Non-pigmented ciliary epithelial cell (primary cell): ENCODE results near the gene MYPOP.
"Not testable (repeated sequence)": the region's sequence is repeated elsewhere in the genome, so short reads cannot be mapped to it uniquely, and the experiment has no call there.

Experiments used
- DNase-seq: peaks from one replicate; pipeline ENCODE4 v3.0.0-alpha.2; 2010; ENCODE audit warnings: low read depth

The MYPOP gene

DNA sequence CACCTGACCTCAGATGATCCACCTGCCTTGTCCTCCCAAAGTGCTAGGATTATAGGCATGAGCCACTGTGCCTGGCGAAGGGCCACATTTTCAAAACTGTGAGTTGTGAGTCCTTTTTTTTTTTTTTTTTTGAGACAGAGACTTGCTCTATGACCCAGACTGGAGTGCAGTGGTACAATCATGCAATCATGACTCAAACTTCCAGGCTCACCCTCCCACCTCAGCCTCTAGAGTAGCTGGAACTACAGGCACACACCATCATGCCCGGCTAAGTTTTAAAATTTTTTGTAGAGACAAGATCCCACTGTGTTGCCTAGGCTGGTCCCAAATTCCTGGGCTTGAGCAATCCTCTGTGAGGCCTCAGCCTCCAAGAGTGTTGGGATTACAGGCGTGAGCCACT lies 3.8 kb upstream of the MYPOP start:
- DNase-seq: no peak

DNA sequence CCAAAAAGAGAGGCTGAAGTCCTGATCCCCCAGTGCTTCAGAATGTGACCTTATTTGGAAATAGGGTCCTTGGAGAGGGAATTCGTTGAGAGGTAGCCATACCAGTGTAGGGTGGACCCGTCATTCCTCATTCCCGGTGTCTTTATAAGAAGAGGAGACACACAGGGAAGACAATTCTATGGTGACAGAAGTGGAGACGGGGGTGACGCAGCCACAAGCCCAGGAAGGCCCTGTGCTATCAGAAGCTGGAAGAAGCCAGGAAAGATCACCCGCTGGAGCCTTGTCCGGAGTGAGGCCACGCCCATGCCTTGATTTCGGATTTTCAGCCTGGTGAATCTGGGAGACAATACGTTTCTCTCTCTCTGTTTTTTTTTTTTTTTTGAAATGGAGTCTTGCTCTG lies 2.6 kb upstream of the MYPOP start:
- DNase-seq: no peak

DNA sequence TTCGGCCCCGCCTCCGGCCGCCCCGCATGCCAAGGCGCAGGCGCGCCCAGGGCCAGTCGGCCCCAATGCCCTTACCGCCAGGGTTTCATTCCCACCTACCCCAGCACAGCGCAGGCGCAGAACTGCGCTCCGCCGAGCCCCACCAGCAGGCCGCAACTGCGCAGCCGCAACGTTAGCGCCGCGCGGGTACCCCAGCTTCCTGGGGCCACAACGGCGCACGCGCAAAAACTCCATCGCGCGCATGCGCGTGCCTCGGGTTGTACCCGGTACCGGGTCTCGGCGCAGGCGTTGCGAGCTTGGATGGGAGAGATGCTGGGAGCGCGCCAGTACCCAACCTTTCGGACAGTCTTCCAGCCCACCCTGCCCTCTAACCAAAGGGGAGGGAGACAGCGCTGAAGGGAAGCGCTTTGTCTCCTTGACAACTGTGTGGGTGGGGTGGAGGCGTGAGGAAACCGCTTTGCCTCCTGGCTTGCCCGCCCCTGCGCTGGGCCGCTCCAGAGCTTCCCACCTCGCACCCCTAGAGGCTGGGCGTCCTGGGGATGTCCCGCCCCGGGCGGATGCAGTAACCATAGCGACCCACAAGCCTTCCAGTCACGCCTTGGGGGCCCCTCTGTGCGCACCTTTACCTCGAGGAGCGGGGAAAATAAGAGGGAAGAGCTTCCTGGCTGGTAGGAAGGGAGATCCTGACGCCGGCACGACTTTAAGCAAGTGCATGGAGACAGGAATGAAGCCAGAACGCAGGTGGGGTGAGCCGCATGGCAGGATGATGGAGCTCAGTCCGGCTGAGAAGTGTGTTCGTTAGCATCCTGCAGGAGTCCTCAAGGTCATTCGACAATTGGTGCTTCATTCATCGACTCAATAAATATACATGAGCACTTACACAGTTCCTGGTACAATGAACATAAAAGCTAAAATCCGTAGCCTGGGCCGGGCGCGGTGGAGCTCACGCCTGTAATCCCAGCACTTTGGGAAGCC lies 525 bp upstream of the MYPOP start:
- peak; percentile 71 for DNase-seq

DNA sequence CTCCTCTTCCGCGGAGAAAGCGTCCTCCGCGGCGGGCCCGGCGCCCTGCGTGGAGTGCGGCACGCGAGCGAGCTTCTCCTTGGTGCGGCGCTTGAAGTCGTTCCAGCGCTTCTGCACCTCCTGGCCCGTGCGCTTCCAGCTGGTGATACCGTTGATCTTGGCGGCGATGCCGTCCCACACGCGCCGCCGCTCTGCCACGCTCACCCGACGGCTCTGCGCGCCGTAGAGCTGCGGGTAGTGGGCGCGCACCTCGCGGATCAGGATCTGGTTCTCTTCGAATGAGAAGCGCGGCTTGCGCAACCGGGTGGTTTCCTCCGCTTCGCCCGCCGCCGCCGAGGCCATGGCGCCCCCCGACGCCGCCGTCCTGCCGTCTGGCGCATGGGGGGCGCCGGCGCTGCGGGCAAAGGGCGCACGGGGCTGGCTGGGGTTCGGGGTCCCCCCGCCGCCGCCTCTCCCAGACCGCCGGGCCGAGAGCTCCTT lies 941 bp downstream of the MYPOP start:
- DNase-seq: no peak

DNA sequence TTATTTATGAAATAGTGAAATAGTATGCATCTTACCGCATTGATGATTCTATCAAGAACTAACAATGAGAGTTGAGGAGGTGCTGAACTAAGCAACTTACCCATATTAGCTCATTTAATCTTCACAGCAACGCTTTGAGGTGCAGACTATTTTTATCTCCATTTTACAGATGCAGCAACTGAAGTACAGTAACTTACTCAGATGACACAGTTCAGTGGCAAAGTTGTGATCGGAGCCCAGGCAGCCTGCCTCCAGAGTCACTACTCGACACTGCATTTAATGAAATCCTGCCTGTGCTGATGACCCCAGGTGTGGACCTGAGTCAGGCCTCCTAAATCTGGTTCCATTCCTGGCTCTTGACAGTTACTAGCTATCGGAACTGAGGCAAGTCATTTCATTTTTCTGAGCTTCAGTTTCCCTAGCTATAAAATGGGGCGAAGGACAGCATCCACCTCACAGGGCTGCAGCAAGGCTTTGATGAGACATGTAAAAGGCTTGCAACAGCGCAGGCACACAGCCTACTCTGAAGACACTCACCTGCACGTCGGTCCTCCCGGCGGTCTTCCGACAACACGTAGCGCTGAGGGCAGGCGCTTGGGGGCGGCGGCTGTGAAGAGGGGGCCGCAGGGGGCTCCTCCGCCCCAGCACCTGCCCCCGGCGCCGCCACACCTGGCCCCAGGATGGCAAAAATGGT lies 1.5 kb downstream of the MYPOP start:
- no peak for DNase-seq

- DNase-seq: no peak
Measured at GRCh38 chr19:45899919-45900589, 2.4 kb downstream of the MYPOP start.

GRCh38 chr19:45899253-45899652 lies 3.2 kb downstream of the MYPOP start:
- DNase-seq: no peak

- DNase-seq: no peak
Measured at GRCh38 chr19:45897261-45897812, 5.1 kb downstream of the MYPOP start.

DNA sequence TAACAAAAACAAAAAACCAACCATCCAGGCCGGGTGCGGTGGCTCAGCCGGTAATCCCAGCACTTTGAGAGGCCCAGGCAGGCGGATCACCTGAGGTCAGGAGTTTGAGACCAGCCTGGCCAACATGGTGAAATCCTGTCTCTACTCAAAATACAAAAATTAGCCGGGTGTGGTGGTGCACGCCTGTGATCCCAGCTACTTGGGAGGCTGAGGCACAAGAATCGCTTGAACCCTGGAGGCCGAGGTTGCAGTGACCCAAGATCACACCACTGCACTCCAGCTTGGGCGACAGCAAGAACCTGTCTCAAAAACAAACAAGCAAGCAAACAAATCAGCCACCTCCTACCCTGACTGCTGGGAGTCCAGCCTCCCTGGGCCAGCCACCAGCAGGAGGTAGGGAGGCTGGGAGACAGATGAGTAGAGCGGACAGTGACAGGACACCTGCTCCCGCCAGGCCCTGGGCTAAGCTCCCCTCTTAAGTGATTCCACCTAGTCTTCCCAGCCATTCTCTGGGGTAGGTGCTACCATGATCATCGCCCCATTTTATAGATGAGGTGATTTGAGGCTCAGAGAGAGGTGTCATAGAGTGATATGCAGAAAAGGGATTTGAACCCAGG lies 6.3 kb downstream of the MYPOP start:
- not testable (repeated sequence) for DNase-seq

GRCh38 chr19:45895519-45895972 lies 6.9 kb downstream of the MYPOP start:
- DNase-seq: no peak

GRCh38 chr19:45890877-45891276 lies 11.5 kb downstream of the MYPOP start:
- no peak for DNase-seq

- DNase-seq: no peak
Measured at GRCh38 chr19:45889210-45889885, 13.1 kb downstream of the MYPOP start.

DNA sequence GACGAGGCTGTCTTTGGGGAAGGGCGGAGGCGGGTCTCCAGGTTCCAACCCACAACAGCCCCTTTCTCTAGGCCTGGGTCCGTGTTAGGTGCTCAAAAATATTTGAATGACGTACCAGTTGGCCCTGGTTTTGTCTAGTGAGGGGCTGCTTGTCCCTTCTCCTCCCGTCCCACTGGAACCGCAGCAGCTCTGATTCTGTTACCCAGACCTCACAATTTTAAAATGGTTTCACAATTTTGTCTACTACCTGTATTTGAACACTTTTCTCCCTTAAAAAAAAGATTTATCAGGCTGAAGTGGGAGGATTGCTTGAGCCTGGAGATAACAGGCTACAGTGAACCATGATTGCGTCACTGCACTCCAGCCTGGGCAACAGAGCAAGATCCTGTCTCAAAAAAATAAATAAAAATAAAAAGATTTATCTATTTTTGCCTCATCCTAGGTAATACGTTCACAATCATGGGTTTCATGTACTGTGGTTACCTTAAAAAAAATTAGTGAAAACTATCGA lies 15.2 kb downstream of the MYPOP start:
- no peak for DNase-seq

DNA sequence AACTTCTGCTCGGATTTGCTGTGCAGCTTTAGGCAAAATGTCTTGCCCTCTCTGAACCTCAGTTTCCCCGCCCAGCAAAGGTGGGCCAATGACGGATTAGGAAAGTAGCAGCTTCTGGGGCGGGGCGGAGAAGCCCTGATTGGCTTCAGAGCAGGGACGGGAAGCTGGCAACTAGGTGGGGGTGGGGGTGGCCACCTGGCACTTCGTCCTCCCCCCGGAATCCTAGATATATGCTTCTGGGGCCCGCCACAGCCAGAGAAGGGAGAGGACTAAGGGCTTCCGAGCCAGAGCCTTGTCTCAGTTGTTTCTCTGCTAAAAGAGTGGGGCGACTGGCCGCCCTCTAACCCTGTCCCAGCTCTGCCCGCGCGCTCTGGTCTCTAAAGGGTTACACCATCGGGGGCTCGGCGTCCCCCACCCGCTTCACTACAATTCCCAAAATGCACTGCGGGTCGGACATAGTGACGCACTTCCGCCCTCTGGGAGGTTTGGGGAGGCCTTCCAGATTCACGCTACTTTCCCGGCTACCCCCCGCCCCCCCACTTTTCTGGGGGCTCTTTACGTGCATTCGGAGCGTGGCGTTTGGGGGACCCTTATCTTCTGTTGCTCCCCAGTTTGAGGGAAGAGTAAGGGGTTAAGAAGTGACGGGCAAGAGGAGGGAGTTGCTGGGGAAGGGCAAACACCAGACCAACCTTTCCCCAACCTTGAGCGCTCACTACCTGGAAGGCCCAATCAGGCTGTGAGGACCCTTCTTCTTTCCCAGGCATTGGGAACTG lies 15.8 kb downstream of the MYPOP start:
- DNase-seq: peak; percentile 78

DNA sequence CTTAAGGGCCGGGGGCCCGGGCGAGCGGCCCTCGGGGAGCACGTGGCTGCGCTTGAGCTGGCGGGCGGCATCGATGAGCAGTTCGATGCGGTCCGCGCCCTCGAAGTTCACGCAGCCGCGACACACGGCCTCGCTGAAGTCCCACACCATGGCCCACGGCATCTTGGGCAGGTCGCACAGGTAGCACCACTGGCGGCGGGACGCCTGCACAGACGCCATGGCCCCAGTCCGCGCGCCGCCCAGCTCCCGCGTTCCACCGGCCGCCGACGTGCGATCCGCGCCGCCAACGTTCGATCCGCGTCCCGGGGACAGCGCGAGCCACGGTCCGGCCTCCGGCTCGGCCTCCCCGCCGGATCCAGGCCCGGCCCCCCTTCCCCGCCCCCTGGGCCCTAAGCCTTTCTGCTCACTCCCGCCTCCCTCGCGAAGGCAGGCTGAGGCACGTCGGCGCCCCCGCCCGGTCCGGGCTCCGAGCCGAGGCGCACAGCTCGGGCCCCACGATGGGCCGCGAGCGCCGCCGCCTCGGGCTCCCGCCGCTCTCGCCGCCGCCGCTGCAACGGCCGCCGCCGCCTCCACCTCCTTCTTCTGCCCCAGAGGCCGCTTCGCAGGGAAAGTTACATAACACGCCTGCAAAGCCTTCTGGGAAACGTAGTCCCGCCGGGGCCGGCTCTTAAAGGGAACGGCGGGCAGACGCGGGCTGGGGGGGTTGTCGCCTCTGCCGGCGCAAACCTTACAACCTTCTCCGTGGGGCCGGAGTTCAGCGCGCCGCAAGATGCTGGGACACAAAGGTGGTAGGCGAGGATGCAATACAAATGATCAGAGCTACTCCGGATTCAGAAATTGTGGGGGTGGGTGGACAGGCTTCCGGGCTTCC lies 16.6 kb downstream of the MYPOP start, which contains the start of gene IRF2BP1:
IRF2BP1 (minus strand) TSS at position 586 of the 871 bp plus-strand sequence; CDS start at position 219, 367 bp downstream.
- peak; percentile 47 for DNase-seq

DNA sequence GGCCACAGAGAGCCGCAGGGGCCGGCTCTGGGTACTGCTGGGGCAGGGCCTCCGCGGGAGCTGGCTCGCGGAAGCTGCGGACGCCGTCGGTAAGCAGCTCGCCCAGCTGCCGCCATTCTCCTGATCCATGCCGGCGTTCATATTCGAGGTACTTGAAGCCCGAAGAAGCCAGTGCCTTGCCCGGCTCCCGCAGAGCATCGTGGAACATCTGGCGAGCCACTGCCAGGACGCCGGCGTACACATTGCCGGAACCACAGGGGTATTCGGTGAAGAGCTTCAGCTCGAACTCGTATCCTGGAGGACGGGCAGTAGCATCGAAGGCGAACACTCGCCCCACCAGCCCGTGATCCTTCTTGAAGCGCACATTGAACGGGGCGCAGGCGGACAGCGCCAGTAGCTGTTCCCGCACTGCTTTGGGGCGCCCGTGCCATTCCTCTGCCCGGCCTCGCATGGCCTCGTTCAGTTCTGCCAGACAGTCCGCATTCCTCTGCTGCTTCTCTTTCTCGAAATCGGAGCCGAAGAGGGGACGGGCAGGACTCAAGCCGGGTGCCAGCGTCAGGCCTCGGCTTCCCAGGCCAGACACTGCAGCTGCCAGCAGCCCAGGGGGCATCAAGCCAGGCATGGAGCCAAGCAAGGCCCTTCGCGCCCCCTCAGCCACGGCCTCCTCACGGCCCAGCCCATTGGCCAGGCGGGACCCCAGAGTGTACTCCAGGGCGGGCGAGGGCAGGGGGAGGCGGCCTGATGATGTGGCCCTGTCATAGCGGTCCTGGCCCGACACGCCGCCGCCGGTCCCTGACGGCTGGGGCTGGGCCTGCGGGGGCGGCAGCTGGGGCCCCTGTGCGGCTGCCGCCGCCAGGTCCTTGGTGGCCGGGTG lies 17.5 kb downstream of the MYPOP start:
- DNase-seq: no peak

- no peak for DNase-seq
Measured at GRCh38 chr19:45883881-45884681, 18.3 kb downstream of the MYPOP start.
